ENCODE results near the gene MS4A15. TPM values are rescaled to one million over a fixed set of nuclear protein-coding genes. Genes with fewer than 3 reads are reported as not detected.
A peak's percentile ranks its signal among the peaks of the same experiment; 100 is the strongest.

The MS4A15 gene
- total and polyA plus RNA-seq, 10 of the 15 experiments (the other 5 are each of a cell fraction or from before 2014, with no cell fraction given) = 0.05 to 0.84 (median 0.45) TPM

DNA sequence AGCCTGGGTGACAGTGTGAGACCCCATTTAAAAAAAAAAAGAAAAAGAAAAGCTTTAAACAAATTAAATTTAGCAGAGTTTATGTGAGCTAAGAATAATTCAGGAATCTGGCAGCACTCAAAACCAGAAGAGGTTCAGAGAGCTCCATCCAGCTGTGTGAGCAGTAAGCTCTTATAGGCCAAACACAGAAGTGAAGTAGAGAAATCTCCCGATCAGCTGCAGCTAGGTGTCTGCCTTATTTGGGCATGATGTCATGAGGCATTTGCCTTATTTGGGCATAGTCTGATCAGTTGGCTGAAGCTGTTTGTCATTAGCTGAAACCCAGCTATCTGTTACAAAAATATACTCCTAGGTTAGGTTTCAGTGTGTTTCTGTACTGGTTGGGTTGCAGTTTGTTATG, 8.2 kb downstream of the MS4A15 start (continued):
- no peak; the same call in 1 of the 2 replicates for TF ChIP-seq FOXM1 (IDR thresholded peaks at IDR 0.05; ENCODE audit: low read depth, low read length)
- TF ChIP-seq, protein P1, sequence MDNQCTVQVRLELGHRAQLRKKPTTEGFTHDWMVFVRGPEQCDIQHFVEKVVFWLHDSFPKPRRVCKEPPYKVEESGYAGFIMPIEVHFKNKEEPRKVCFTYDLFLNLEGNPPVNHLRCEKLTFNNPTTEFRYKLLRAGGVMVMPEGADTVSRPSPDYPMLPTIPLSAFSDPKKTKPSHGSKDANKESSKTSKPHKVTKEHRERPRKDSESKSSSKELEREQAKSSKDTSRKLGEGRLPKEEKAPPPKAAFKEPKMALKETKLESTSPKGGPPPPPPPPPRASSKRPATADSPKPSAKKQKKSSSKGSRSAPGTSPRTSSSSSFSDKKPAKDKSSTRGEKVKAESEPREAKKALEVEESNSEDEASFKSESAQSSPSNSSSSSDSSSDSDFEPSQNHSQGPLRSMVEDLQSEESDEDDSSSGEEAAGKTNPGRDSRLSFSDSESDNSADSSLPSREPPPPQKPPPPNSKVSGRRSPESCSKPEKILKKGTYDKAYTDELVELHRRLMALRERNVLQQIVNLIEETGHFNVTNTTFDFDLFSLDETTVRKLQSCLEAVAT (IDR thresholded peaks at IDR 0.05) = no peak
- TF ChIP-seq, protein P2, sequence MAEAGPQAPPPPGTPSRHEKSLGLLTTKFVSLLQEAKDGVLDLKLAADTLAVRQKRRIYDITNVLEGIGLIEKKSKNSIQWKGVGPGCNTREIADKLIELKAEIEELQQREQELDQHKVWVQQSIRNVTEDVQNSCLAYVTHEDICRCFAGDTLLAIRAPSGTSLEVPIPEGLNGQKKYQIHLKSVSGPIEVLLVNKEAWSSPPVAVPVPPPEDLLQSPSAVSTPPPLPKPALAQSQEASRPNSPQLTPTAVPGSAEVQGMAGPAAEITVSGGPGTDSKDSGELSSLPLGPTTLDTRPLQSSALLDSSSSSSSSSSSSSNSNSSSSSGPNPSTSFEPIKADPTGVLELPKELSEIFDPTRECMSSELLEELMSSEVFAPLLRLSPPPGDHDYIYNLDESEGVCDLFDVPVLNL (IDR thresholded peaks at IDR 0.05; ENCODE audit: low read depth, low read length) = no peak
- TF ChIP-seq, protein P3, sequence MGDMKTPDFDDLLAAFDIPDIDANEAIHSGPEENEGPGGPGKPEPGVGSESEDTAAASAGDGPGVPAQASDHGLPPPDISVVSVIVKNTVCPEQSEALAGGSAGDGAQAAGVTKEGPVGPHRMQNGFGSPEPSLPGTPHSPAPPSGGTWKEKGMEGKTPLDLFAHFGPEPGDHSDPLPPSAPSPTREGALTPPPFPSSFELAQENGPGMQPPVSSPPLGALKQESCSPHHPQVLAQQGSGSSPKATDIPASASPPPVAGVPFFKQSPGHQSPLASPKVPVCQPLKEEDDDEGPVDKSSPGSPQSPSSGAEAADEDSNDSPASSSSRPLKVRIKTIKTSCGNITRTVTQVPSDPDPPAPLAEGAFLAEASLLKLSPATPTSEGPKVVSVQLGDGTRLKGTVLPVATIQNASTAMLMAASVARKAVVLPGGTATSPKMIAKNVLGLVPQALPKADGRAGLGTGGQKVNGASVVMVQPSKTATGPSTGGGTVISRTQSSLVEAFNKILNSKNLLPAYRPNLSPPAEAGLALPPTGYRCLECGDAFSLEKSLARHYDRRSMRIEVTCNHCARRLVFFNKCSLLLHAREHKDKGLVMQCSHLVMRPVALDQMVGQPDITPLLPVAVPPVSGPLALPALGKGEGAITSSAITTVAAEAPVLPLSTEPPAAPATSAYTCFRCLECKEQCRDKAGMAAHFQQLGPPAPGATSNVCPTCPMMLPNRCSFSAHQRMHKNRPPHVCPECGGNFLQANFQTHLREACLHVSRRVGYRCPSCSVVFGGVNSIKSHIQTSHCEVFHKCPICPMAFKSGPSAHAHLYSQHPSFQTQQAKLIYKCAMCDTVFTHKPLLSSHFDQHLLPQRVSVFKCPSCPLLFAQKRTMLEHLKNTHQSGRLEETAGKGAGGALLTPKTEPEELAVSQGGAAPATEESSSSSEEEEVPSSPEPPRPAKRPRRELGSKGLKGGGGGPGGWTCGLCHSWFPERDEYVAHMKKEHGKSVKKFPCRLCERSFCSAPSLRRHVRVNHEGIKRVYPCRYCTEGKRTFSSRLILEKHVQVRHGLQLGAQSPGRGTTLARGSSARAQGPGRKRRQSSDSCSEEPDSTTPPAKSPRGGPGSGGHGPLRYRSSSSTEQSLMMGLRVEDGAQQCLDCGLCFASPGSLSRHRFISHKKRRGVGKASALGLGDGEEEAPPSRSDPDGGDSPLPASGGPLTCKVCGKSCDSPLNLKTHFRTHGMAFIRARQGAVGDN (IDR thresholded peaks at IDR 0.05) = no peak
- TF ChIP-seq PML (IDR thresholded peaks at IDR 0.05; ENCODE audit: low read length) = no peak
- TF ChIP-seq NFYA (IDR thresholded peaks at IDR 0.05; ENCODE audit: borderline replicate concordance, low read depth, low read length) = no peak
- TF ChIP-seq MXI1 (IDR thresholded peaks at IDR 0.05; ENCODE audit: low read depth, low read length) = no peak
- peak; percentile 59 for TF ChIP-seq CREB1 (IDR thresholded peaks at IDR 0.05; ENCODE audit: low read depth)
- no peak for TF ChIP-seq BACH1 (IDR thresholded peaks at IDR 0.05; ENCODE audit: borderline replicate concordance)
- TF ChIP-seq SMAD5 (IDR thresholded peaks at IDR 0.05; ENCODE audit: low read depth) = no peak
- TF ChIP-seq SMC3 (IDR thresholded peaks at IDR 0.05; ENCODE audit: borderline replicate concordance, low read length) = no peak
- no peak for TF ChIP-seq RFX5 (IDR thresholded peaks at IDR 0.05; ENCODE audit: low read depth, low read length)
- TF ChIP-seq YY1 (IDR thresholded peaks at IDR 0.05; ENCODE audit: low read depth, low read length) = no peak
- peak; percentile 35; the same call in 1 of the 2 replicates for TF ChIP-seq IRF4 (IDR thresholded peaks at IDR 0.05; ENCODE audit: low read depth, low read length)
- TF ChIP-seq, protein P4, sequence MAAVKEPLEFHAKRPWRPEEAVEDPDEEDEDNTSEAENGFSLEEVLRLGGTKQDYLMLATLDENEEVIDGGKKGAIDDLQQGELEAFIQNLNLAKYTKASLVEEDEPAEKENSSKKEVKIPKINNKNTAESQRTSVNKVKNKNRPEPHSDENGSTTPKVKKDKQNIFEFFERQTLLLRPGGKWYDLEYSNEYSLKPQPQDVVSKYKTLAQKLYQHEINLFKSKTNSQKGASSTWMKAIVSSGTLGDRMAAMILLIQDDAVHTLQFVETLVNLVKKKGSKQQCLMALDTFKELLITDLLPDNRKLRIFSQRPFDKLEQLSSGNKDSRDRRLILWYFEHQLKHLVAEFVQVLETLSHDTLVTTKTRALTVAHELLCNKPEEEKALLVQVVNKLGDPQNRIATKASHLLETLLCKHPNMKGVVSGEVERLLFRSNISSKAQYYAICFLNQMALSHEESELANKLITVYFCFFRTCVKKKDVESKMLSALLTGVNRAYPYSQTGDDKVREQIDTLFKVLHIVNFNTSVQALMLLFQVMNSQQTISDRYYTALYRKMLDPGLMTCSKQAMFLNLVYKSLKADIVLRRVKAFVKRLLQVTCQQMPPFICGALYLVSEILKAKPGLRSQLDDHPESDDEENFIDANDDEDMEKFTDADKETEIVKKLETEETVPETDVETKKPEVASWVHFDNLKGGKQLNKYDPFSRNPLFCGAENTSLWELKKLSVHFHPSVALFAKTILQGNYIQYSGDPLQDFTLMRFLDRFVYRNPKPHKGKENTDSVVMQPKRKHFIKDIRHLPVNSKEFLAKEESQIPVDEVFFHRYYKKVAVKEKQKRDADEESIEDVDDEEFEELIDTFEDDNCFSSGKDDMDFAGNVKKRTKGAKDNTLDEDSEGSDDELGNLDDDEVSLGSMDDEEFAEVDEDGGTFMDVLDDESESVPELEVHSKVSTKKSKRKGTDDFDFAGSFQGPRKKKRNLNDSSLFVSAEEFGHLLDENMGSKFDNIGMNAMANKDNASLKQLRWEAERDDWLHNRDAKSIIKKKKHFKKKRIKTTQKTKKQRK (IDR thresholded peaks at IDR 0.05; ENCODE audit: low read depth, low read length) = no peak
- TF ChIP-seq, protein P5, sequence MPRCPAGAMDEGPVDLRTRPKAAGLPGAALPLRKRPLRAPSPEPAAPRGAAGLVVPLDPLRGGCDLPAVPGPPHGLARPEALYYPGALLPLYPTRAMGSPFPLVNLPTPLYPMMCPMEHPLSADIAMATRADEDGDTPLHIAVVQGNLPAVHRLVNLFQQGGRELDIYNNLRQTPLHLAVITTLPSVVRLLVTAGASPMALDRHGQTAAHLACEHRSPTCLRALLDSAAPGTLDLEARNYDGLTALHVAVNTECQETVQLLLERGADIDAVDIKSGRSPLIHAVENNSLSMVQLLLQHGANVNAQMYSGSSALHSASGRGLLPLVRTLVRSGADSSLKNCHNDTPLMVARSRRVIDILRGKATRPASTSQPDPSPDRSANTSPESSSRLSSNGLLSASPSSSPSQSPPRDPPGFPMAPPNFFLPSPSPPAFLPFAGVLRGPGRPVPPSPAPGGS (IDR thresholded peaks at IDR 0.05; ENCODE audit: borderline replicate concordance, insufficient read depth, low read depth, low read length, poor library complexity, severe bottlenecking) = no peak
- TF ChIP-seq, protein P6, sequence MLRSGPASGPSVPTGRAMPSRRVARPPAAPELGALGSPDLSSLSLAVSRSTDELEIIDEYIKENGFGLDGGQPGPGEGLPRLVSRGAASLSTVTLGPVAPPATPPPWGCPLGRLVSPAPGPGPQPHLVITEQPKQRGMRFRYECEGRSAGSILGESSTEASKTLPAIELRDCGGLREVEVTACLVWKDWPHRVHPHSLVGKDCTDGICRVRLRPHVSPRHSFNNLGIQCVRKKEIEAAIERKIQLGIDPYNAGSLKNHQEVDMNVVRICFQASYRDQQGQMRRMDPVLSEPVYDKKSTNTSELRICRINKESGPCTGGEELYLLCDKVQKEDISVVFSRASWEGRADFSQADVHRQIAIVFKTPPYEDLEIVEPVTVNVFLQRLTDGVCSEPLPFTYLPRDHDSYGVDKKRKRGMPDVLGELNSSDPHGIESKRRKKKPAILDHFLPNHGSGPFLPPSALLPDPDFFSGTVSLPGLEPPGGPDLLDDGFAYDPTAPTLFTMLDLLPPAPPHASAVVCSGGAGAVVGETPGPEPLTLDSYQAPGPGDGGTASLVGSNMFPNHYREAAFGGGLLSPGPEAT (IDR thresholded peaks at IDR 0.05; ENCODE audit: low read depth) = no peak
- no peak for TF ChIP-seq NR2C1 (IDR thresholded peaks at IDR 0.05)

Measured in GM12878 (cell line).